GM12801 (cell line): ENCODE results near the gene CRADD.

Experiments used
- CTCF ChIP-seq: IDR thresholded peaks from one replicate; pipeline ENCODE4 v1.5.1; 2011; ENCODE audit warnings: control low read depth; ENCODE audit not compliant: insufficient read length; ENCODE audit errors: extremely low read depth

The CRADD gene

GRCh38 chr12:93745286-93745685 lies 68.1 kb downstream of the CRADD start:
- TF ChIP-seq CTCF = no peak

- TF ChIP-seq CTCF = no peak
Measured at GRCh38 chr12:93746572-93747168, 69.5 kb downstream of the CRADD start.

GRCh38 chr12:93748672-93749383 lies 71.7 kb downstream of the CRADD start:
- TF ChIP-seq CTCF = no peak

GRCh38 chr12:93749515-93749914 lies 72.3 kb downstream of the CRADD start:
- no peak for TF ChIP-seq CTCF

- TF ChIP-seq CTCF = no peak
Measured at GRCh38 chr12:93750056-93750455, 72.9 kb downstream of the CRADD start.

- no peak for TF ChIP-seq CTCF
Measured at GRCh38 chr12:93751864-93752610, 74.9 kb downstream of the CRADD start.

GRCh38 chr12:93753285-93753684 lies 76.1 kb downstream of the CRADD start:
- TF ChIP-seq CTCF = no peak
